Activated naive CD4-positive, alpha-beta T cell treated with anti-CD3 and anti-CD28 coated beads, Interleukin-2, amount 50 U/mL, for 16 hours (primary cell): ENCODE measurements around the gene DYNLRB1.
A peak's percentile ranks its signal among the peaks of the same experiment; 100 is the strongest.
"Not testable (repeated sequence)": the region's sequence is repeated elsewhere in the genome, so short reads cannot be mapped to it uniquely, and the experiment has no call there.

Experiments
- DNase-seq: peaks from one replicate; pipeline ENCODE4 v3.0.0-alpha.2; 2020

The DYNLRB1 gene

DNA sequence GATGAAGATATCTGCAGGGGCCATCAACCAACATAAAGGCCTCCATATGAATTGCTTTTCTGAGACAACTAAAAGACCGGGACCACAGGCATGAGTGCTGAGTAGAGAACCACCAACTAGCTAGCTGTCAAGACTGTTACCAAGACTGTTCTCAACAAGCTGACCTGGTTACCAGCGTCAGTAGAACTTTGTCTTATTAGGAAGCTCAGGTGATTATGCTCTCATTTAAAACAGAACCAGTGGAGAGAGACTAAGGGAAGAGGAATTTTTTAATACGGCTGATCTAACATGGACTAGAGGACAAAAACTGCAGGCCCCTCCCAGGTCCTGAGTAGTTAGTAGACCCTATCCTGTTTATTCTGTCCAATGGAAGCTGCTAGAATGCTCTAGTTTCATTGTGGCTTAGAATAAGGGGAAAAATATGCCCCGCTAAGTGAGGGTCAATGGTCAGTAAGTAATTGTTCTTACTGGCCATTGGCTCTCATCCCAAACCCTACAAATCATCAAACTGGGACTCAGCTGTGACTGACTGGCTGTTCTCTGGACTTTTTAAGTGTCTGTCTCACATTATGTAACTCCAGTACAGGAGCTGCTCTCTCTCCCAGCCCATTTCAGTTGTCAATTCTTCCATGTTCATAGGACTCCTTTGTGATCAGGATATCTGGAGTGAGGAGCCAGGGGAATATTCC is 3.8 kb upstream of the DYNLRB1 start:
- DNase-seq, result no peak

DNA sequence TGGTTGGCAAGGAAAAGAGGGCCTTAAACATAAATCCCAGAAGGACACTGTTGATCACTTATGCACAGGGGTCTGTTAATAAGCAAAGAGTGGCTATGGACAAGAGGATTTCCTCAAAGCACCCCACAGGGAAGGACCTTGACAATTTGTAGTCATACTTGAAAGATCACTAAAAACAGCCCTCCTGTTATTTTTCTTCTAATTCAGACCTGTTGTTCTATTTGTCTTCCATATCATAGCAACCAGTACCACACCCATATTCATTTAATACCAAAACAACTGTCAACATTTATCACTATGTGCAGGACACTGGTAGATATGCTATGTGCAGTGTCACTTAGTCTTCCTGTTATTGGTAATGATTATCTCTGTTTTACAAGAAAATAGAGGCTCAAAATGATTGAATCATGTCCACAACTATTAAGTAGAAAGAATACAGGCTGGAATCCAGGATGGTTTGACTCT is 3.2 kb upstream of the DYNLRB1 start:
- no peak for DNase-seq

DNA sequence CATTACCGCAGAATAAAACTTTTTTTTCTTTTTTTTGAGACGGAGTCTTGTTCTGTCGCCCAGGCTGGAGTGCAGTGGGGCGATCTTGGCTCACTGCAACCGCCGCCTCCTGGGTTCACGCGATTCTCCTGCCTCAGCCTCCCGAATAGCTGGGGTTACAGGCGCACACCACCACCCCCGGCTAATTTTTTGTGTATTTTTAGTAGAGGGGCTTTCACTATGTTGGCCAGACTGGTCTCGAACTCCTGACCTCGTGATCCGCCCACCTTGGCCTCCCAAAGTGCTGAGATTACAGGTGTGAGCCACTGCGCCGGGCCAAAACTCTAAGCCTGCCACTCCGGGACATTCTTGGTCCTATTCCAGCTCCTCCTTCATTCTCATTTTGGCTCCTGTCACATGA is 2.2 kb upstream of the DYNLRB1 start:
- not testable (repeated sequence) for DNase-seq

DNA sequence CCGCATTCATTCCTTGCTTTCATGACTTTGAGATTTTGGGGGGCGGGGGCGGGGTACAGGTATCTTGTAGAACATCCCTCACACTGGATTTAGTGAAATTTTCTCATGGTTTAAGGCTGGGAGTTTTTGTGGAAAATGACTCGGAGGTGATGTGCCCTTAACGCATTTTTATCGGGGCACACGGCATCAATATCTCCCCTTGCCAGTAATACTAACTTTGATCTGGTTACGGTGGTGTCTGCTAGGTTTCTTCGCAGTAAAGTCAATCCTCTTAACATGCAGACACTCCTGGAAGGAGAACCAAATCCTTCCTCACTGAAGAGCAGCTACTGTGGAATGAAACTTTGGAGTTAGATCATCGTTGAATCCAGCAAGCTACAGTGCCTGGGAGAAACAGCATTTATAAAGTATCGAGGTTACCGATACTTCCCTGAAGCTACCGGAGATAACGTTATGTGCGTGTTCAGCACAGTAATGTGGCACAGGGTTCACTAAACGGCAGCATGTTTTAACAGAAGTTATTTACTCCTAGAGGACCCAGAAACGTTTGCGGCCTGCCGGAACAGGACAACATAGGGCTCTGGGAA is 1.2 kb upstream of the DYNLRB1 start:
- DNase-seq, result no peak

DNA sequence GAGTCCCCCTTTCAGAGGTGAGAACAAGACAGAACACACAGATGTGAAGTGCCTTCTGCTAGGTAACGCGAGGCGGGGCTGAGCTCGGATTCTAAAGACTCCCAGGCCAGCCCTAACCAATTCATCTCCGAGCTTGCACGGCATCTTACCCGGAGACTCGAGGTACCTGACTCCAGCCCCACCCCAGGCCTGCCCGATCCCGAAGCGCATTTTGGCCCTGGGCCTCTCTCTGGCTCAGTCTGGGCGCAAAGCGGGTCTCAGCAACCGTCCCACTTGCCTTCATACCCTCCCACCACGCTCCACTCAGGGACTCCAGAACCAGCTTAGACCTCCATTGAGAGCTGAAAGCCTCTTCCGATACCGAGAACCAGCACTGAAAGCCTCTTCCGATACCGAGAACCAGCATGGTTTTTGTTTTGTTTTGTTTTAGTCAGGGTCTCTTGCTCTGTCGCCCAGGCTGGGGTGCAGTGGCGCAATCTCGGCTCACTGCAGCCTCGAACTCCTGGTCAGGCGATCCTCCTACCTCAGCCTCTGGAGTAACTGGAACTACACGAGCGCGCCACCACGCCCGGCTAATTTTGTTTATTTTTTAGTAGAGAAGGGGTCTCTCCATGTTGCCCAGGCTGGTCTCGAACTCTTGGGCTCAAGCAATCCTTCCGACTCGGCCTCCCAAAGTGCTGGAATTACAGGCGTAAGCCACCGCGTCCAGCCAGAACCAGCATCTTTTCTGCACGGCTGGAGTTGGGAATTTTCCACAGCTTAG is 557 bp upstream of the DYNLRB1 start:
- DNase-seq, result peak; percentile 71

DNA sequence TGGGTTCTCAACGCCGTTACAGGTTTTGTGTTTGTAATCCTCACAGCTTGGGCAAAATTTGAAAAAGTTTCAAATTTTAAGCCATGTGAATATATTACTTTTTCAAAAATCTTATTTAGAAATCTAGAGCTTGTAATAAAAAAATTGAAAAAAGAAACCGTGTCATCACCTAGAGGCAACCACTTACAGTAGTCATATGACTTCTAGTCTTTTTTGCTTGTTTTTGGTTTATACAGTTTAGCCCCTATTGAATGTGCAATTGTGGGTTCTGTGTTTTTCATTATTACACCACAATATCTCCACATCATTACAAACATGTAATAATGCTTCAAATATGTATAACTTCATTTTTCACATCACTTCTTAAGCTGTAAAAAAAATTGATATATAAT is 888 bp downstream of the DYNLRB1 start:
- no peak for DNase-seq

DNA sequence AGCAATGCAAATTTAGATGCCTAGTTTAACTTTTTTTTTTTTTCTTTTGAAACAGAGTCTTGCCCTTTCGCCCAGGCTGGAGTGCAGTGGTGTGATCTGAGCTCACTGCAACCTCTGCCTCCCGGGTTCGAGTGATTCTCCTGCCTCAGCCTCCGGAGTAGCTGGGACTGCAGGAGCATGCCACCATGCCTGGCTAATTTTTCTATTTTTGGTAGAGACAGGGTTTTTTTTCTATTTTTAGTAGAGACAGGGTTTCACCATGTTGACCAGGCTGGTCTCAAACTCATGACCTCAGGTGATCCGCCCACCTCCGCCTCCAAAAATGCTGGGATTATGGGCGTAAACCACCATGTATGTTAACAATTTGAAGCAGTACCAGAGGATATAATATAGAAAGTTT is 2.6 kb downstream of the DYNLRB1 start:
- not testable (repeated sequence) for DNase-seq

DNA sequence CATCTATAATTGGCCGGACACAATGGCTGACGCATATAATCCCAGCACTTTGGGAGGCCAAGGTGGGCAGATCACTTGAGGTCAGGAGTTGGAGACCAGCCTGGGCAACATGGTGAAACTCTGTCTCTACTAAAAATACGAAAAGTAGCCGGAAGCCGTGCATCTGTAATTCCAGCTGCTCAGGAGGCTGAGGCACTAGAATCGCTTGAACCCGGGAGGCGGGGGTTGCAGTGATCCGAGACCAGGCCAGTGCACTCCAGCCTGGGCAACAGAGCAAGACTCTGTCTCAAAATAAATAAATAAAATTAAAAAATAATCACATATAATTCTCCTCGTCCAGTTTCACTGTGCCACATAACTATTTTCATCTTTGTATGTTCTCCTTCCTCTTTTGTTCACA is 3.6 kb downstream of the DYNLRB1 start:
- DNase-seq, result not testable (repeated sequence)

DNA sequence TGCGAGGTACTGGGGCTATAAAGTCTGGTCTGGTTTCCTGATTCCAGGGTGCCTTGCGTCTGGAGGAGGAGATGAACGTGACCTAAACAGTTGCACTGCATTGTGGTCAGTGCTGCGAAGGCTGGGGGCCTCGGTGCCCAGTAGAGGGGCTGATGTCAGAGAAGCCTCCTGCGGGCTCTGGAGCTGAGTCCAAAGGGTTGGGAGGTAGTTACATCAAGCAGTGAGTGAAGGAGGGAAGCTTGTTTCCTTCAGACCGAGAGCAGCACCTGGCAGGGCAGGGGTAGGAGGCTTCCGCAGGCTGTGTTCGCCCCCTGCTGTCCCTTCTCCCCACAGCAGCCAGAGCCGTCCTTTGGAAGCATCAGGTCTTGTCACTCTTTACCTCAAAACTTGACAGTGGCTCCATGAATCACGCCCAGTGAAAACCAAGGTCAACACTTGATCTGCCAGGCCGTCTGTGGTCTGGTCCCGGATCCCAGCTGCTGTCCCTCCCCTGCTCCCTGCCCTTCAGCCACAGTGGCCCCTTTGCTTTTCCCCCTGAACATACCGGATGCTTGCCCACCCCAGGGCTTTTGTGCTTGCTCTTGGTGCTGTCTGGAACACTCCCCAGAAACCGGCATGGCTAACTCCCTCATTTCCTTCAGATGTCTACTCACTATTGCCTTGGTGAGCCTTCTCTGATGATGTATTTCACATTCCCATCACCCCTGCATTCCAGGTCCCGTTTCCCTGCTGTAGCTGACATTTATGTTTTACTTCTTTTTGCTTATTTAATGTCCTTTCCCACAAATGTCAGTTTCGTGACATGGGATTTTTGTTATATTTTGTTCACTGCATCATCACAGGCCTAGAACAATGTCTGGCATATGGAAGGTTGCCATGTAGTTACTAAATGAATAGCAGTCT is 7.0 kb downstream of the DYNLRB1 start:
- peak; percentile 65 for DNase-seq

DNA sequence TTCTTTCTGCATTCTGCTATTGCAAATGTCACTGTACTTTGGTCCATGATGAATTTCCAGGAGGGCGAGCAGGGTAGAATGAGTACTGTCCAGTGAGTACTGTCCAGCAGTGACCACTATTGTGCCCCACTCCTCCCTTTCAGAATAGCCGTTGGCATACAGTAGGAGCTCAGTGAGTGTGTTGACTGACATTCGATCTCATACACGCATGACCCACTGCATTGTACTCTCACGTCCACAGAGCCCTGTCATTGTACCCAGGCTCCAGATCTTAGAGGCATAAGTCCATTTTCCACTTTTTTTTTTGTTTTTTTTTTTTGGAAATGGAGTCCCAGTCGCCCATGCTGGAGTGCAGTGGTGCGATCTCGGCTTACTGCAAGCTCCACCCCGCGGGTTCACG is 8.2 kb downstream of the DYNLRB1 start:
- DNase-seq, result no peak

DNA sequence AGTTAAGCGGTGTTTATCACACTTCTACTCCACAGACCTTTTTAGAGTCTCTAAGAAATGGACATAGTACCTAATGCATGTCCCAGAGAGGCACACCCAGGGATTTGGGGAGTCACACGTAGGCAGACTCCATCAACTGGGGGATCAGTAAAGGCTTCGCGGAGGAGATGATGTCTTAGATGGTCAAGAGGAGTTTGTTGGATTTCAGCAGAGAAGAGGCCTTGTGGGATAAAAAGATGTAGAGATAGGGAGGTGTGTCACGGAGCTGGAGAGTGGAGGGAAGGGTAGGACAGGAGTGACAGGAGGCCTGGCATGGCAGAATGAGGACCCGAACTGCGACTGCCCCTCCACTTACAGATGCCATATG is 9.1 kb downstream of the DYNLRB1 start:
- no peak for DNase-seq

DNA sequence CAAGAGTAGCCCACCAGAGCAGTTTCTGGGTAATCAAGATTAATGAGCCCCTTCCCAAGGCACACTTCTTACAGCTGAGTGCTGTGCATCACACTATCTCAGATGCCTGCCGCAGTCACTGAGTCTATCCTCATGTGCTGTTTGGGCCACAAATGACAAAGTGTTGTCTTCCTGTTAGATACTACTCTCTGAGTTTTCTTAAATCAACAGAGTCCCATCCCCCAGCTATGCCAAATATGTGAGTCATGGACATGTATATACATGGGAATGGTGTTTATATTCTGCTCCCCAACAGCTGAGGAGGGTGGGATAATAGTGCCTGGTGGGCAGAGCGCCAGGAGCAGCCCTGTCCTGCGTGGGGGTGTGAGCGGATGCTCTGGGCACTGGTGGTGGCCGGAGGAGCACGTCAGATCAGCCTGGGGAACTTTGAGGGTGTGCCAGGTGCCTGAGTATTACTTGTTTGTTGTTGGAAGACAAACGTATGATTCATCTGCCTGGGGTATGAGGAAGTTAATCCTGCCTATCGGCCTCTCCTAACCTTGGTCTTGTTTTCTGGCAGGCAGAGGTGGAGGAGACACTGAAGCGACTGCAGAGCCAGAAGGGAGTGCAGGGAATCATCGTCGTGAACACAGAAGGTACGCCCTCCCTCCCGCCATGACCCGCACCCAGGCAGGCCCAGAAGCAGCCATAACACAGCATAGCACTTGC is 9.6 kb downstream of the DYNLRB1 start:
- no peak for DNase-seq

DNA sequence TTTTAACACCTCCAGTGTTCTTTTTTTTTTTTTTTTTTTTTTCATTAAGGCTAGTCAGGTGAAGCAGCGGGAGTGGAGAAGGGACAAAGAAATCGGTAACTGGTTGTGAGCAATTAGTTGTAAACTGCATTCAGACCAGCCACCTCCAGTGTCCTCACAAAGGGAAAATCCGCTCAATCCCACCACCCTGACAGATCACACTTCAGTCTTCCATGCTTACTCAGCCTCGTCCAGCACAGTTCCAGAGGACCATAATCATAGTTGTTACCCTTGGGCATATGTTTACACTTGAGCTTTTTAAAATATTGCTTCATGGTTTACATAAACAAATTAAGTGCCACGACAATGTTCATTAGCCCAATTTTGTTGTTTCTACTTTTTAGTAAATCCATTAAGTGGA is 10.2 kb downstream of the DYNLRB1 start:
- no peak for DNase-seq

DNA sequence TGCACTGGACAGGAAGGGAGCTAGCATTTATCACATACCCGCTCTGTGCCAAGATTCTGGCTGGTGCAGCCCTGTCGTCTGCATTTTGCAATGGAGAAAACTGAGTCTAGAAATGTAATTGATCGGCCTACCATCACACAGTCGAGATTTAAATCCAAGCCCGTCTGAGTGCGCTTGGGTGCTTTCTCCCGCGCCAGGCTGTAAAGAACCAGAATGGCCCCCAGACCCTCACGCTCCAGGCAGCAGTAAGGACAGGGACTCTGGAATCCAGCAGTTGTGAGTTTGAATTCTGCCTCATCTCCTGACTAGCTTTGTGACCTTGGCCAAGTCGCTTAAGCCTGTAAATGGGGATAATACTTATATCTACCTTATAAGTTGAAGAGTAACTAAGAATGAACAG is 10.8 kb downstream of the DYNLRB1 start:
- DNase-seq, result no peak

DNA sequence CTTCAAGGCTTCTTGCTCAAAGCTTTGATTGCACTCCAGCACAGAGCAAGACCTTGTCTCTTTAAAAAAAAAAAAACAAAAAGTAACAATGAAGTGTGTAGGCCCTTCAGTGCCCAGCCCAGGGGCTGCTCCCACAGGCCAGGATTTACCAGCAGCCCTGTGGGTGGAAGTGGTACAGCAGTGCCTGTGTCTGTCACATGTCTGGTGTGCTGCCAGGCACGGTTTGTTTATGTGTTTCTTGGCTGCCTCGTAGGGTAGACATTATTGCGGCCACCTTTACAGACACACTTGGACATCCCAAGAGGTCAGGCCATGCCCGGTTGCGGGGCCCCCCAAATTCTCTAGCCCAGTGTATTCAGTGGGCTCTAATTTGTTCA is 12.7 kb downstream of the DYNLRB1 start:
- DNase-seq, result no peak

DNA sequence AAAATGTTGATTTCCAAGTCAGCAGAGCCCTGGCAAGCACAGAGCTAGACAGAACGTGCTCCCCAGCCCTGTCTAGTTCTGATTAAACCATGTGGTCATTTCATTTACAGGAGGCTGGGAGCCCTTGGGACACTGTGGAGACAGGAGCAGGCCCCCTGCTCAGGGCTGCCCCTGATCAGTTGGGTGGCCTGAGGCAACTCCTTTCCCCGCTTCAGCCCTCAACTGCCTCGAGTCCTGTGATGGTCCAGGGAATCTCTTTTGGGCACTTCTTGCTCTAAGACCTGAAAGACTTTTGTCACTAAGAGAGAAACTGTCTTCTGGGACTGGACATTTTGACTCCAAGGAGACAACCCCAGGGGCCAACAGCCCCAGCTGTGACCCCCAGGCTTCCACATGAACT is 13.5 kb downstream of the DYNLRB1 start:
- DNase-seq, result no peak

DNA sequence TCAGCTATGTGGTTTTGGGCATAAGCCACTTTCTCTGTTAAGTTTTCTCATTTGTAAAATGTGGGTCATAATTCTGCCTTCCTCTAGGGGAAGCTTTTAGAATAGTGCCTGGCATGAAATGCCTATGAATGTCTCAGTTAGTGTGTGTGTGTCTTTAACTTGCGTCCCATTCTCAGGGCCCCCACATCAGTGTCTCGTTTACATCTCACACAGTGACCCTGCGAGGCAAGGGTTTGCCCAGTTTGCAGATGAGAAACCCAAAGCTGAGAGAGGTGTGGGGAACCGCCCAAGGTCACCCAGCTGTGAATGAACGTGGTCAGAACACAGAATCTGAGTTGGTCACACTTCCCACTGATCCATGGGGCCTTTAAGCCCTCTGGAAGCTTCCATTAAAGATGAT is 14.1 kb downstream of the DYNLRB1 start:
- no peak for DNase-seq

DNA sequence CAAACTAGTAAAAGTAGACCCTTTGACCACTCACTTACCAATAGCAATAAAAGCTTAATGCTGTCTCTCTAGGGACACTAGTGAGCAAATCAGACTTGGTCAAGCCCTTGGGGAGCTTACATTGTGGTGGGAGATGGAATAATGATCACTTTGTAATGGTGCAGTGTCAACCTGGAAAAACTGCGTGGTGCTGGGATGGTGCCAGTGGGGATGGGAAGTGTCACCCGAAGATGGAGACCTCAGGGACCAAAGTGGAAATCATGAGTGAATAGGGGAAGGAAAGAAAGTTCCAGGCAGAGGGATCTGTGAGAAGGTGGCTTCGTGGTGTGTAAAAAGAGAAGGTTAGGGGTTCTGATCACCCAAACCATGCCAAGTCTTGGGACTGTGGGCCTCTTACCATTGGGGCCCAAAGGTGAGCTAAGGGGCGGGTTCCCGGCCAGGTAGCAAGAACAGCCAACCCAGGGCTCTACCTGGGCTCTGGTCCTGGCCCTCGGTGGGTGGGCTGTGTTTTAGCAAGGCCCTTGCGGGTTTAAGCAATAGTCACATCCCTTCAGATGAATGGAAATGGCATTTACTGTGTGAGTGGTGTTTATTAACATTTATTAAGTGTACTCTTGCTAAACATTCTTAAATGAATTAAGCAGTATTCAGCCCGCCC is 15.5 kb downstream of the DYNLRB1 start:
- DNase-seq, result no peak

DNA sequence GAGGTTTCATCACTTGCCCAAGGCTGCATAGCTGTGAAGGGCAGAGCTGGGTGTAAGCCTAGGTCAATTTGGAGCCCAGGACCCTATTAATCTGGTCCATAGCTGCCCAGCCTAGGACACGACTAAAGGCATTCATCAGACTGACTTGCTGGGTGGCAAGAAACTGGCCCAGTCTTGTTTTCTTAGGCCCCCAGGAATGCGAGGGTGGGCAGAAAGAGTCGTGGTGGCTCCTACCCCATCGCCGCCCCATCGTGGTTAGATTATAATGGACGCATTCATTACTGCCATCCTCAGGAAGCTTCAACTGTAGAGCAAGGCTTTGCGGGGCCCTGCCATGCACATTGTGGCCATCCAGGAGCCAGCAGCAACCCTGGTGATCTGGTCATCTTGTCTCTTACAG is 16.1 kb downstream of the DYNLRB1 start:
- DNase-seq, result no peak

DNA sequence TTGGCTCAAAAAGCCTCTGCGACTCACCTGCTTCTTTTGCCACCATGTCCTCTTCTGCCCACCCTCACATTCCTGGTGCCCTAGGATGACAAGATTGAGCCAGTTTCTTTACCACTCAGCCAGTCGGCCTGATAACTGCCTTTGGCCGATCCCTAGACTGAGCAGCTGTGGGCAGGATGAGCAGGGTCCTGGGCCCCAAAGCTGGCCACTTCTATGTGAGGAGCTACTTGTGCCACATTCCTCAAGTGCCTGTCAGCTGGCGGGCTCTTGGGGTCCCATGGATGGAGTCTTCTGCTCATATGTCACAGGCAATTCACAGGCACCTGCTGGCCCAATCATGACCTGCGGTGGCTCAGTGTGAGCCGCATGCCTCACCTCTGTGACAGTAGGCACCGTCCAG is 16.5 kb downstream of the DYNLRB1 start:
- DNase-seq, result no peak

DNA sequence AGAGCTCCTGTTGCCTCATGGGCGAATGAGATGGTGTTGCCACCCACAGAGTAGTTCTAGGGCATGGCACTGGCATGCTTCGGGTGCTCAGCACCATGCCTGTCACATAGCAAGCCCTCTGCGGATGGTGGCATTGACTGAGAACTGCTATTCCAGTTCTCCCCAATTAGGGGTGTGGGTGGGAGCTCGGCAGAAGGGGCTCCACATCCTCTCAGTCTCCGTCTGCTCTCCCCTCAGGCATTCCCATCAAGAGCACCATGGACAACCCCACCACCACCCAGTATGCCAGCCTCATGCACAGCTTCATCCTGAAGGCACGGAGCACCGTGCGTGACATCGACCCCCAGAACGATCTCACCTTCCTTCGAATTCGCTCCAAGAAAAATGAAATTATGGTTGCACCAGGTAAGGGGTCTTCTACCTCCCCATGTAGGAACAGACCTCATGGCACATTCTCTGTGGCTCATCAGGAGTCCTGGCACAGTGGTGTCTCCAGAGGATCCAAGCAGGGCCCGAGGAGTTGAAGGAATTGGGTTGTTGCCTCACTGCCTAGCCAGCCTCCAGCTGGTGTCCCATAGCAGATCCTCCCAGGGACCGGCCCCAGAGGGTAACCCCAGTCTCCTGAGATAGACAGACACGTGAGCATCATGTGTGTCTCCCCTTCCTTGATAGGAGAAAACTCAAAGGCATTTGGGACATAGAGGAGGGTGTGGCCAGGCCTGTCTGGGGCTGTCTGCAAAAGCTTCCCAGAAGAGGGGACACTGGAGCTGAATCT is 18.4 kb downstream of the DYNLRB1 start:
- no peak for DNase-seq
